GM20000 (cell line): ENCODE results near the gene SLC39A11.

Source experiments
- DNase-seq: peaks from one replicate; pipeline ENCODE4 v3.0.0; 2012; ENCODE audit warnings: low spot score
- CTCF ChIP-seq: IDR thresholded peaks from 2 replicates; pipeline ENCODE4 v1.5.1; 2012; ENCODE audit warnings: mild to moderate bottlenecking, control low read depth; ENCODE audit errors: extremely low read depth, missing control alignments

SLC39A11 gene

GRCh38 chr17:72982680-72983079, 109.8 kb downstream of the SLC39A11 start:
- DNase-seq, result no peak

GRCh38 chr17:72978593-72979218, 113.8 kb downstream of the SLC39A11 start:
- DNase-seq, result no peak
- TF ChIP-seq CTCF, result no peak

More at GRCh38 chr17:72982680-72983079, 109.8 kb downstream of the SLC39A11 start:
- TF ChIP-seq CTCF, result no peak

GRCh38 chr17:72977771-72978417, 114.6 kb downstream of the SLC39A11 start:
- no peak for TF ChIP-seq CTCF
- DNase-seq, result no peak

GRCh38 chr17:72976971-72977770, 115.3 kb downstream of the SLC39A11 start:
- peak; percentile 26 for DNase-seq
- TF ChIP-seq CTCF, result no peak

GRCh38 chr17:72975509-72975908, 117.0 kb downstream of the SLC39A11 start:
- DNase-seq, result no peak
- no peak for TF ChIP-seq CTCF

GRCh38 chr17:72974605-72975232, 117.8 kb downstream of the SLC39A11 start:
- no peak for TF ChIP-seq CTCF
- DNase-seq, result no peak
